Measurements from ENCODE around the gene RGS11.
A peak's percentile ranks its signal among the peaks of the same experiment; 100 is the strongest.

The RGS11 gene

GRCh38 chr16:285146-286055 lies 9.7 kb upstream of the RGS11 start:
- no peak overlapping the region for H3K4me3 ChIP-seq (ENCODE audit: low read depth, low read length)
- DNase-seq (ENCODE audit: low read depth) = peak; percentile 41
- TF ChIP-seq, protein P1, sequence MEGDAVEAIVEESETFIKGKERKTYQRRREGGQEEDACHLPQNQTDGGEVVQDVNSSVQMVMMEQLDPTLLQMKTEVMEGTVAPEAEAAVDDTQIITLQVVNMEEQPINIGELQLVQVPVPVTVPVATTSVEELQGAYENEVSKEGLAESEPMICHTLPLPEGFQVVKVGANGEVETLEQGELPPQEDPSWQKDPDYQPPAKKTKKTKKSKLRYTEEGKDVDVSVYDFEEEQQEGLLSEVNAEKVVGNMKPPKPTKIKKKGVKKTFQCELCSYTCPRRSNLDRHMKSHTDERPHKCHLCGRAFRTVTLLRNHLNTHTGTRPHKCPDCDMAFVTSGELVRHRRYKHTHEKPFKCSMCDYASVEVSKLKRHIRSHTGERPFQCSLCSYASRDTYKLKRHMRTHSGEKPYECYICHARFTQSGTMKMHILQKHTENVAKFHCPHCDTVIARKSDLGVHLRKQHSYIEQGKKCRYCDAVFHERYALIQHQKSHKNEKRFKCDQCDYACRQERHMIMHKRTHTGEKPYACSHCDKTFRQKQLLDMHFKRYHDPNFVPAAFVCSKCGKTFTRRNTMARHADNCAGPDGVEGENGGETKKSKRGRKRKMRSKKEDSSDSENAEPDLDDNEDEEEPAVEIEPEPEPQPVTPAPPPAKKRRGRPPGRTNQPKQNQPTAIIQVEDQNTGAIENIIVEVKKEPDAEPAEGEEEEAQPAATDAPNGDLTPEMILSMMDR (IDR thresholded peaks at IDR 0.05; ENCODE audit: insufficient read depth, low read depth, low read length, missing control alignments) = no peak

DNA sequence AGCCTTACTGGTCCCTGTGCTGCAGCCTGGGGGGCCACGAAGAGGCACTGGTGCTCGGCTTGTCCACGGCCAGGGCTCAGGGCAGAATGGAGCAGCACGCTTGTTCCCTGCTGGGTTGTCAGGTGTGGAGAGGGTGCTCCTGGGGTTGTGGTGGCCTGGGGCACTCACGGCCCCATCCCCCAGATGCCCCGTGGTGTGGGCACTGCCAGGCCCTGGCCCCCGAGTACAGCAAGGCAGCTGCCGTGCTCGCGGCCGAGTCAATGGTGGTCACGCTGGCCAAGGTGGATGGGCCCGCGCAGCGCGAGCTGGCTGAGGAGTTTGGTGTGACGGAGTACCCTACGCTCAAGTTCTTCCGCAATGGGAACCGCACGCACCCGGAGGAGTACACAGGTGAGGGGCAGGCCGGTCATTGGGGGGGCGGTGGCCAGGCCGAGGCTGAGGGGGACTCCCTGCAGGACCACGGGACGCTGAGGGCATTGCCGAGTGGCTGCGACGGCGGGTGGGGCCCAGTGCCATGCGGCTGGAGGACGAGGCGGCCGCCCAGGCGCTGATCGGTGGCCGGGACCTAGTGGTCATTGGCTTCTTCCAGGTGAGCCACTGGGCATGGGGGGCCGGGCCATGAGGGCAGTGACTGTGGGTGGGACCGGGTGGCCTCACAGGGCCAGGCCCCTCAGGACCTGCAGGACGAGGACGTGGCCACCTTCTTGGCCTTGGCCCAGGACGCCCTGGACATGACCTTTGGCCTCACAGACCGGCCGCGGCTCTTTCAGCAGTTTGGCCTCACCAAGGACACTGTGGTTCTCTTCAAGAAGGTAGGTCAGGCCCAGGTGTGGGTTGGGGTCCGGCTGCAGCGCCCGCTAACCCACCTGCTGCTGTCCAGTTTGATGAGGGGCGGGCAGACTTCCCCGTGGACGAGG lies 8.7 kb upstream of the RGS11 start:
- no peak overlapping the region for H3K4me3 ChIP-seq (ENCODE audit: low read depth, low read length)

DNA sequence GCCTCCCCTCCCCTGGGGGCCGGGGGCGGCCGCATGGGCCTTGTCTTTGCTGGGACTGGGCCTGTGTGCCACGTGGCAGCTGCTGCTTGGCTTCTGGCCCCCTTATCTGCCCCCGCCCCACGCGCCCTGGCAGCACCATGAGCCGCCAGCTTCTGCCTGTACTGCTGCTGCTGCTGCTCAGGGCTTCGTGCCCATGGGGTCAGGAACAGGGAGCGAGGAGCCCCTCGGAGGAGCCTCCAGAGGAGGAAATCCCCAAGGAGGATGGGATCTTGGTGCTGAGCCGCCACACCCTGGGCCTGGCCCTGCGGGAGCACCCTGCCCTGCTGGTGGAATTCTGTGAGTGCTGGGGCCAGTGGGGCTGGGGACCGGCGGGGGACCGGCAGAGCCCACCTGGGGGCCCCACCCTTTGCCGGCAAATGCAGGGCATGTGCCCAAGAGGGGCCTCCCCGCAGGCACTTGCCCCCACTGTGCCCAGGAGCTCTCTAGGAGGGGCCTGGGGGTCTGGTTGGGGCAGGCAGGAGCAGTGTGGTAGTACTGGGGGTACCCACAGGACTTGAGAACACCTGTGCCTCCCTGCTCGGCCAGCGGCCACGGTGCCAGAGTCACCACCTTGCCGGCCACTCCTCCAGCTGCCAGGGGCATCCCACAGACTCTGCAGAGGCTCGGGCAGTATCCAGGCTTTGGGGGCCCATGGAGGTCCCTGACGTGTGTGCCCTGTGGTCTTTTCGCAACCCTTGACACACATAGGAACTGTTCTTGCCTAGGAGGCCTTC lies 7.5 kb upstream of the RGS11 start, which contains the start of gene PDIA2:
Gene PDIA2 (plus strand): TSS at position 132 of the 773 bp plus-strand sequence. CDS start 6 bp downstream, at position 138.
- no peak for DNase-seq (ENCODE audit: low read depth)
- no peak within 1 kb of the TSS for H3K4me3 ChIP-seq (ENCODE audit: low read depth, low read length)

More for the DNA sequence above, 8.7 kb upstream of the RGS11 start:
- DNase-seq (ENCODE audit: low read depth) = no peak
- TF ChIP-seq, protein P1 (IDR thresholded peaks at IDR 0.05; ENCODE audit: insufficient read depth, low read depth, low read length, missing control alignments) = no peak

GRCh38 chr16:282491-282890 lies 6.7 kb upstream of the RGS11 start:
- DNase-seq (ENCODE audit: low read depth) = no peak
- TF ChIP-seq, protein P1 (IDR thresholded peaks at IDR 0.05; ENCODE audit: insufficient read depth, low read depth, low read length, missing control alignments) = no peak
- no peak overlapping the region for H3K4me3 ChIP-seq (ENCODE audit: low read depth, low read length)

More for the DNA sequence above, 7.5 kb upstream of the RGS11 start, which contains the start of gene PDIA2:
- TF ChIP-seq, protein P1 (IDR thresholded peaks at IDR 0.05; ENCODE audit: insufficient read depth, low read depth, low read length, missing control alignments) = no peak

- H3K4me3 ChIP-seq (ENCODE audit: low read depth, low read length) = no peak overlapping the region
- TF ChIP-seq, protein P1 (IDR thresholded peaks at IDR 0.05; ENCODE audit: insufficient read depth, low read depth, low read length, missing control alignments) = no peak
Measured at GRCh38 chr16:281660-282255, 6.0 kb upstream of the RGS11 start.

More at GRCh38 chr16:281660-282255, 6.0 kb upstream of the RGS11 start:
- DNase-seq (ENCODE audit: low read depth) = no peak

All from GM12865 (cell line).